GM04503 (cell line): ENCODE results near the gene IQSEC2.

Experiments used
- DNase-seq: peaks from one replicate; pipeline ENCODE4 v3.0.0-alpha.2; 2012; ENCODE audit warnings: low read depth

IQSEC2 gene

GRCh38 chrX:53268173-53268572 lies 13.2 kb downstream of the IQSEC2 start:
- no peak for DNase-seq

DNA sequence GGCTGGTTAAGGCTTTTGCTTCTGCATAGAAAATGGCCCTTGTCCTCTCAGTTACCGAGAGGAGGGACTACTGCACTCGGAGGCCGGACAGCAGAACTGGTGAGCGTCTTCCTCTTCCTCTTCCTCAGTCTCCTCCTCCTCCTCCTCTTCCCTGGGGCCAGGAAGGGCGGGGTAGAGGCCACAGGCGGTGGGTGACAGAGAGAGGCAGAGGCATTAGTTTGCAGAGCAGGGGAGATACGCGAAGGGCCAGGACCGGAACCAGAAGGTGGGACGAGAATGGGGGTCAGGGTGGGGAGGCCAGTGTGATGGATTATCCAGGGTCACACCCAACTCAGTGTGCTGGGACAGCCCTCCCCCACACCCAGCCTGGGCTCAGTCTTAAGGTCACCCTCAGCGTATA lies 14.5 kb downstream of the IQSEC2 start:
- no peak for DNase-seq

- DNase-seq = no peak
Measured at GRCh38 chrX:53265771-53266574, 15.4 kb downstream of the IQSEC2 start.

DNA sequence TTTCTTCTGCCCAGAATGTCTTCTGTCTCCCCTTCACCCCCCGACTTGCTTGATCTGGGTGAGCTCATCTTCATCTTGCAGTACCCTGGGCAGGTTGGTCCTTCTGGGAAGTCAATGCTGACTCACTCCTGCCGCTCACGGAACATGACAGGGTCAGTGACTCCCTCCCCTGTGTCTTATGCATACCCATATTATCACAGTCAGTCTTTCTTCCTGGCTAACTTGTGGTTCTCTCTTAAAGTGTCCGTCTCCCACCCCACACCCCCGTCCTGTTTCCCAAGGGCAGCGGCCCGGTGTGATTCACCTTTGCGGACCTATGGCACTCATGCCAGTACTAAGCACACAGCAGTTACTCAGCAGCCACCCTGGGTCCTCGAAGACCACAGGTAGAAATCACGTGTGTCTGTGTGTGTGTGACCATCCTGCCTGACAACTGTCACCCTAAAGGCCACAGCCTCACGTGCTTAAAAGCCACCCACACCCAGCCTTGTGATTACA lies 17.7 kb downstream of the IQSEC2 start:
- DNase-seq = no peak

GRCh38 chrX:53262918-53263394 lies 18.4 kb downstream of the IQSEC2 start:
- DNase-seq = no peak

DNA sequence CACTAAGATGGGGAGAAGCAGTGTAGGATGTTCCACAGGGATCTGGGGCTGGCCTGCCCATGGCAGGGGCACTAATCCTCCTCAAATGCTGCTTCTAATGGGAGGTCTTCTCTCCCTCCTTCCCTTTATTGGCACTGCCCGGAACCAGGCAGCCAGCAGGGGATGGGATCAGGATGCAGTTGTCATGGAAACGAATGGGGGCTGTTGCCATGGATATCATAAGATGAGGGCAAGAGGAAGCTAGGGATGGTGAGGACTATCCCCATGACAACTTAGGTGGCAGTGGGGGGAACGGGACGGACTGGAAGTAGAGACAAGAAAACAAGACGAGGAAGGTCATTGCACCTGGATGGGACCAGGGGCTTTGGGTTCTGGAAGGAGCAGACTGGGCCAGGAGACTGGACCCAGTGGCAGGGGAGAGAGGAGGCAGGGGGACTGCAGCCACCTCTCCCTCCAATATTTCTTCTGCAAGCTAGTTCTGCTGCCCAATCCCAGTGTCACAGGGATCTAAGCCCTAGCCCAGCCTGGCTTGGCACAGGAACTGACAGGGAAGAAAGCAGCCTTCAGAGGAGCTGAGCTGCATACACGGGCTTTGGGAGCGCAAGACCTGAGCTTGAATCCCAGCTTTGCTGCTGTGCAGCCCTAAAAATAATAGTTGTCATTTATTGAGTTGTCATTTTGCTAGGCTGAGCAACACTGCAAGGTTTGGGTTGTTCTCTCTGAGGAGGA lies 19.0 kb downstream of the IQSEC2 start:
- DNase-seq = no peak

GRCh38 chrX:53261355-53261972 lies 19.9 kb downstream of the IQSEC2 start:
- DNase-seq = no peak

DNA sequence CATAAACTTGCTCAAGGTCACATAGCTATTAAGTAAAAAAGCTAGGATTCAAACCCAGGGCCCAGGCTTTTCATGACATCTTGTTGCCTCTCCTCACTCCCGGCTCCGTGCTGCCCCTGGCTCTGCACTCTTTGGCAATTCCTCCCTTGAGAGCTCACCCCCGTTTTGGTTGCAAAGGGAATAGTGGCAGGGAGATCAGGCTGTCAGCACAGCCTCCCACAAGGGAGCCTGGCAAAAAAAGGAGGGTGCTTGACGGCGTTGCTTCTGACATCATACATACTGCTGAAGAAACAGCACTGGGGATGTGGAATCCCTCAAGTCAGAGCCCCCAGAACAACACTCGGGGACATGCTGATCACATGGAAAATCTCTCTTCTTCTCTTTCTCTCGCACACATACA lies 20.5 kb downstream of the IQSEC2 start:
- DNase-seq = no peak

DNA sequence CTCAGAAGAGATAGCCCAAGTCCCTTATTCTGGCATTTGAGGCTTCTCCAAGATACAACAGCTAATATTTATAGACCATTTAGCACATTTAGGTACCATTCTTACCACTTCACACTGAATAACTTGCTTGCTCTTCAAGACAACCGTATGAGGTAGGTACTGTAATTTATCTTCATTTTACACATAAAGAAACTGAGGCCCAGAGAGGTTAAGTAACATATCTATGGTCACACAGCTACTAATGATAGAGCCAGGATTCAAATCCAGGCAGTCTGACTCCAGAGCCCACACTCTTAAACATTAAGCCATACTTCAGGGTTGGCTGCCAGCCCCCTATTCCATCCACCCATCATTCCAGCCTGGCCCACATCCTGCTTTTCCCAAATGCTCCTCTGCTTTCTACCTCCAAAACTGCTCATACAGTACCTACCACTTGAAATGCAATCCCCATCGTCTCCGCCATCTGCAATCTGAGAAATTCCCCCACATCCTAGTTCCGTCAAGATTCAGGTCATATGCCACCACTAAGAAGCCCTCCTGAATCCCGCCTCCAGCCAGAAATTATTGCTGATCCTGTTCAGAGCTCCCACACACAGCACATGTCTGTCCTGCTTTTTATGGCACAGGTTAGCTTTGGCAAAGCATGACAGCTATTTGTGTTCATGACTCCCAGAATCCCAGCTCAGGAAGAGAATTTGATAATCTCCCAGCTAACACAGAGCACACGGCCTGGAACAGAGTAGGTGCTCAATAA lies 23.5 kb downstream of the IQSEC2 start:
- no peak for DNase-seq

- no peak for DNase-seq
Measured at GRCh38 chrX:53257166-53257565, 24.2 kb downstream of the IQSEC2 start.

DNA sequence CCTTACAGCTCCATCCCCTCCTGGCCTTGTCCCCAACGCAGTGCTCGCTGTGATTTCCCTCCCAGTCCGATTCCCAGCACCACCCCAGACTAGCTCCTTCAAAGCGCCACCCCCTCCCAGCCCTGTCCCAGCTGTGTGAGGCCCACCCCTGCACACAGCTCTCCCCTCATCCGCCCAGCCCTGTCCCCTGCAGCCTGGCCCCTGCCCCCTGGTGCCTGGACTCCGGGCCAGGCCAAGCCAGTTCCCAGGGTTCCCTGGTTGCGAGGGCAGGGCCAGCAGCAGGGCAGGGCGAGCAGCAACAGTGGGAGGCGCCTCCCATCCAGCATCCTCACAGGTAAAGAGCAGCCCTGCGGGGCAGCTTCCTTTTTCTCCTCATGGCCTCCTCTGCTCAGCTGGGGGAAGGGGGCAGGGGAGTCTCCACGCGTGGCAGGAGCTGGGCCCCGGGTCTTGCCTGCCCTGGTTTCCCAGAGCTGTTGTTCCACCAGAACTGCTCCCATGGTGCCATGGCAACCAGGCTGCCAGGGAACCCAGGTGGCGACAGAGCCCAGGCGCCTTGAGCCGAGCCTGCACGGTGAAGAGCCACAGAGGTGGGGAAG lies 24.8 kb downstream of the IQSEC2 start:
- no peak for DNase-seq

- DNase-seq = no peak
Measured at GRCh38 chrX:53255738-53256191, 25.6 kb downstream of the IQSEC2 start.

- DNase-seq = no peak
Measured at GRCh38 chrX:53254570-53255461, 26.6 kb downstream of the IQSEC2 start.

GRCh38 chrX:53253293-53254020 lies 27.9 kb downstream of the IQSEC2 start:
- DNase-seq = no peak

DNA sequence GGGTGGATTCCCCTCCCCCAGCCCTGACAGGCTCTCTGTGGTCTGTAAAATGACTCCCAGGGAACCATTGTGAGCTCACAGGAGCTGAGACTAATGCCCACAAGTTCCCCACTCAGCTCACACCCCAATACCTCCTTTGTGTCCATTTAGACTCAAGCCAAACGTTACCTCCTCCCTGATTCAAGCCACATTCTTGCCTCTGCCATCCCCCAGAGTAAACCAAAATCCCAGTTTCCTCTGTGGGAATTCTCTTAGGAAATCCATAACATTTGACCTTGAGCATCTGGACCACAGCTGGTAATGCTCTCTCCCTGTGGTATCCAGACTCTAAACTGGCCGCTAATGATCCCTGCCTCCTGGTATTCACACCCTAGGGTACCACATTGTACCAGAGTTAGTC lies 30.1 kb downstream of the IQSEC2 start:
- peak; percentile 32 for DNase-seq

- no peak for DNase-seq
Measured at GRCh38 chrX:53250556-53250955, 30.8 kb downstream of the IQSEC2 start.

DNA sequence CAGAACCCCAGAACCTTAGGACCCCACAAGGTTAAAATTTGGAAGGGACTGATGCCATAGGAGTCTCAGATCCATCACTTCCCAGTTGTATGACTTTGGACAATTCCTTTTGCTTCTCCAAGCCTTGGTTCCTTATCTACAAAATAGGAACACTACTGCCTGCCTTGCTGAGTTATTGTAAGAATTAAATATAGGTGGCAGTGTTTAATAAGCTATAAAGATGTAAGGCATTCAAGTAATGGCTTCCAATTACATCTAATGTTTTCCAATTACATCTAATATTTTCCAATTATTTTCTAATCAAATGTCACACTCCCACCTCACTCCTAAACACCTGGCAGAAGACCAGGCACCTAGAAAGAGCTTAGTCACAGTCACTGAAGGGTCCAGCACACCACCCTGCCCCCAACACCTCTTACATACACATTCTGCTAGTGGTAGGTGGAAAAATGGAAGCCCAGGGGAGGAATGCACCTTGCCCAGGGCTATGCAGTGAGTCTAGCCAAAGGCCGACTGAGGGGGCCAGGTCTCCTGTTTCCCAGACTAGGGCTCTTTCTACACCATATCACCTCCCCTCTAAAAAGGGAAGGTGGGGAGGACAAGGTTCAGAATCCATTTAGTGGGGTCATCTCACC lies 31.9 kb downstream of the IQSEC2 start:
- DNase-seq = no peak

GRCh38 chrX:53247928-53248327 lies 33.5 kb downstream of the IQSEC2 start:
- DNase-seq = no peak

GRCh38 chrX:53246231-53246630 lies 35.2 kb downstream of the IQSEC2 start:
- DNase-seq = no peak
